Stimulated activated naive CD4-positive, alpha-beta T cell (primary cell): Measurements from ENCODE around the gene TRIM9.

Experiments
- DNase-seq, 6 experiments: peaks; one replicate each; lab custom pipeline; 2025; lab: John Stamatoyannopoulos, UW

TRIM9 gene

GRCh38 chr14:51058382-51058781 is 36.5 kb downstream of the TRIM9 start:
- no peak for DNase-seq

GRCh38 chr14:51056421-51056820 is 38.5 kb downstream of the TRIM9 start:
- no peak for DNase-seq

GRCh38 chr14:51053157-51053556 is 41.7 kb downstream of the TRIM9 start:
- DNase-seq: no peak

GRCh38 chr14:51044961-51045360 is 49.9 kb downstream of the TRIM9 start:
- no peak for DNase-seq

- no peak for DNase-seq
Measured at GRCh38 chr14:51041883-51042282, 53.0 kb downstream of the TRIM9 start.

- DNase-seq: no peak
Measured at GRCh38 chr14:51041108-51041531, 53.8 kb downstream of the TRIM9 start.

- no peak for DNase-seq
Measured at GRCh38 chr14:51039252-51039651, 55.7 kb downstream of the TRIM9 start.

- DNase-seq: no peak
Measured at GRCh38 chr14:51035611-51036192, 59.2 kb downstream of the TRIM9 start.

GRCh38 chr14:51028851-51029754 is 65.8 kb downstream of the TRIM9 start:
- no peak for DNase-seq

- no peak for DNase-seq
Measured at GRCh38 chr14:51028361-51028760, 66.5 kb downstream of the TRIM9 start.

GRCh38 chr14:51024377-51024776 is 70.5 kb downstream of the TRIM9 start:
- DNase-seq: no peak

- DNase-seq: no peak
Measured at GRCh38 chr14:51023964-51024363, 70.9 kb downstream of the TRIM9 start.

- no peak for DNase-seq
Measured at GRCh38 chr14:51022769-51023168, 72.1 kb downstream of the TRIM9 start.

GRCh38 chr14:51020024-51020710 is 74.7 kb downstream of the TRIM9 start:
- no peak for DNase-seq

GRCh38 chr14:51019089-51019488 is 75.8 kb downstream of the TRIM9 start:
- no peak for DNase-seq

- DNase-seq: no peak
Measured at GRCh38 chr14:51018521-51018920, 76.4 kb downstream of the TRIM9 start.

- DNase-seq: no peak
Measured at GRCh38 chr14:51014625-51015024, 80.3 kb downstream of the TRIM9 start.

- DNase-seq: no peak
Measured at GRCh38 chr14:51014086-51014485, 80.8 kb downstream of the TRIM9 start.

- DNase-seq: no peak
Measured at GRCh38 chr14:51012055-51012454, 82.8 kb downstream of the TRIM9 start.

- DNase-seq: no peak
Measured at GRCh38 chr14:51008446-51008845, 86.5 kb downstream of the TRIM9 start.

- DNase-seq: no peak
Measured at GRCh38 chr14:51006781-51007211, 88.1 kb downstream of the TRIM9 start.

- no peak for DNase-seq
Measured at GRCh38 chr14:51006324-51006723, 88.6 kb downstream of the TRIM9 start.
